Ascending aorta (tissue), 2 donors: ENCODE measurements around the gene GARIN5A. TPM values are rescaled to one million over a fixed set of nuclear protein-coding genes. Genes with fewer than 3 reads are reported as not detected.

Experiments
- DNase-seq, 2 donors: peaks; one replicate each; pipeline ENCODE4 v3.0.0-alpha.2; 2019; ENCODE audit warnings: low spot score in 2 of 2
- H3K27ac ChIP-seq, 2 donors: fragments of 200-600 bp; sonication (generic); one replicate each; pipeline ENCODE4 v1.5.1; 2016 to 2017; ENCODE audit warnings: mild to moderate bottlenecking in 1 of 2
- H3K27me3 ChIP-seq: fragments of 200-600 bp; sonication (generic); one replicate; pipeline ENCODE4 v1.5.1; 2017
- H3K36me3 ChIP-seq, 2 donors: fragments of 200-600 bp; sonication (generic); one replicate each; pipeline ENCODE4 v1.5.1; 2016
- H3K4me1 ChIP-seq, 2 donors: fragments of 200-600 bp; sonication (generic); one replicate each; pipeline ENCODE4 v1.5.1; 2016 to 2017; ENCODE audit warnings: mild to moderate bottlenecking in 1 of 2
- H3K4me3 ChIP-seq, 2 donors: fragments of 200-600 bp; sonication (generic); one replicate each; pipeline ENCODE4 v1.5.1; 2016 to 2017; ENCODE audit warnings: mild to moderate bottlenecking in 1 of 2
- H3K9me3 ChIP-seq, 2 donors: fragments of 200-600 bp; sonication (generic); one replicate each; pipeline ENCODE4 v1.5.1; 2016
- CTCF ChIP-seq, 3 experiments: fragments of 200-600 bp in 2 of 3; fragments of 450-650 bp in 1 of 3; sonication (generic) in 2 of 3; IDR thresholded peaks; one replicate each; pipeline ENCODE4 v1.5.1; 2016 to 2019; ENCODE audit warnings: antibody characterized with exemption in 3 of 3, mild to moderate bottlenecking in 1 of 3, moderate library complexity in 1 of 3
- intact Hi-C: fragments of 100-400 bp; cut with DNase I; formaldehyde crosslinking; loops from one replicate; pipeline ENCODE4 v1.15.1; 2023
- total RNA-seq: library from RNA; depleted of rRNA; stranded (reverse); fragments of >200 nt; gene quantifications from one replicate; pipeline ENCODE4 v1.1.0, GENCODE V29; 2016

GARIN5A gene
- total RNA-seq, 1 donor from 2014 or later, result not detected

DNA sequence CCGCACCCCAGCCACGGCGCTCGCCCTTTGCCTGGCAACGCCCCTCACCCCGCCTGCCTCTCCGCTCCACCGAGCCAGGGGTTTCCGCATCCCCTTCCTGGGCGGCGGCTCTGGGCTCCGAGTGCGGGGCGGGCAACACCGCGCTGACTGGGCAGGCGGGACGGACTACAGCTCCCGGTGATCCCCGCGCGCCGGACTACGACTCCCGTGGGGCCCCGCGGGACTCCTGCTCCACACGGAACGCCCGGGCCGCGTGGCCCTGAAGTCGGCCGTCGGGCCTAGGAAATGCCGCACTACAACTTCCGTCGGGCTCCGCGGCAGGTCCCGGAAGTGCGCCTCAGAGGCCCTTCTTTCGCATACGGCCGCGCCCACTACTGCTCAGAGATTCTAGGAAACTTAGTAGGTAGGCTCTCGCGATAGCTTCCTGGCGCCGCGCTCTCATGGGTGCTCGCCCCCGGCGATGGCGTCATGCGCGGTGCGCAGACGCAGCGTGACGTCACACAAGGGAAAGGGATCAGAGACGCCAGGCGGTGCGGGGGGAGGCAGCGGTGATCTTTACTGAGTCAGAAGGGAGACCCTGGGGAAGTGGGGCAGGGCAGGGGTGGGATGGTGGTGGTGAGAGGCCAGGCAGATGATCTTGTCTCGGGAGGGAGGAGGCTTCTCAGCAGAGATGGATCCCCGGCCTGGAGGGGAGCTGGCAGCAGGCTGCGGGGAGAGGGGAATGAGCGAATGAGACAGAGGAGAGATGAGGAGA, 34.6 kb upstream of the GARIN5A start, which contains the start of gene JOSD2:
JOSD2 (minus strand) TSS at position 123 of the 754 bp plus-strand sequence. CDS start 760 bp downstream, outside the sequence.
- H3K36me3 ChIP-seq, result peaks cover 0 to 1% of the 10 kb centered on the region in 2 donors
- H3K27ac ChIP-seq, result peak within 1 kb of the TSS; percentile 65 to 68
- no peak for TF ChIP-seq CTCF (IDR thresholded peaks at IDR 0.05)
- intact Hi-C loops, result loop anchor here (1.0 to 10.0 kb wide), 9 partner anchors 35 to 854 kb away; partner anchors contain the start of genes CLDND2, CTU1, EMC10 and ETFB
- H3K4me1 ChIP-seq, result peaks cover 6% of the 10 kb centered on the region in 2 donors
- H3K4me3 ChIP-seq, result peak within 1 kb of the TSS; percentile 80 to 92
- H3K27me3 ChIP-seq, result no peaks in the 10 kb centered on the region
- H3K9me3 ChIP-seq, result no peaks in the 10 kb centered on the region
- peak; percentile 97 to 100 for DNase-seq

DNA sequence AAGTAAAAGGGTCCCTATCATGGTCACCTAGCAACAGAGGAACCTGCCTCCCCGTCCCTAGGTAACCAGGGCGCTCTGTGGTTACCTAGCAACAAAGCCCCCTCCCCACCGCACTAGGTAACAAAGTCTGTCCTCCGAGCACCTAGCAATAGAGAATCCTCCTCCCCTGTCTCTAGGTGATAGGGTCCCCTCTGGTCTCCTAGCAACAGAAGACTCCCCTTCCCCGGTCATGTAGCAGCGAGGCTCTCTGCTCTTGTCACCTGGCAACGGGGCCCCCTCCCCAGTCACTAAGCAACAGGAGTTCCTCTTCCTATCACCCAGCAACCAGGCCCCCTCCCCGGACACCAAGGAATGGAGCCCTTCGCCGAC, 34.0 kb upstream of the GARIN5A start:
- Histone ChIP-seq H3K36me3 (peaks cover 0 to 7% of the 10 kb centered on the region in 2 donors), H3K4me1 (peaks cover 6% of the 10 kb centered on the region in 2 donors), H3K9me3 (no peaks in the 10 kb centered on the region), H3K27me3 (no peaks in the 10 kb centered on the region), H3K27ac (peak overlapping the region; percentile 65 to 68), H3K4me3 (peak overlapping the region; percentile 80 to 92)
- DNase-seq, result no peak
- intact Hi-C loops, result loop anchor here (1.0 to 10.0 kb wide), 9 partner anchors 34 to 854 kb away; partner anchors contain the start of genes CLDND2, CTU1, EMC10 and ETFB
- TF ChIP-seq CTCF (IDR thresholded peaks at IDR 0.05), result no peak

GRCh38 chr19:50510121-50510670, 33.5 kb upstream of the GARIN5A start:
- peaks cover 6% of the 10 kb centered on the region in 2 donors for H3K4me1 ChIP-seq
- H3K27me3 ChIP-seq, result no peaks in the 10 kb centered on the region
- TF ChIP-seq CTCF (IDR thresholded peaks at IDR 0.05), result no peak
- intact Hi-C loops, result loop anchor here (2.0 to 10.0 kb wide), 7 partner anchors 78 to 855 kb away; partner anchors contain the start of genes CLDND2, CTU1, ETFB and MYBPC2
- peak overlapping the region; percentile 80 to 92 for H3K4me3 ChIP-seq
- H3K27ac ChIP-seq, result peak overlapping the region in 1 of 2 donors; percentile 65
- no peaks in the 10 kb centered on the region for H3K9me3 ChIP-seq
- DNase-seq, result no peak
- peaks cover 0 to 7% of the 10 kb centered on the region in 2 donors for H3K36me3 ChIP-seq

- H3K4me1 ChIP-seq, result peaks cover 6% of the 10 kb centered on the region in 2 donors
- H3K36me3 ChIP-seq, result peaks cover 0 to 7% of the 10 kb centered on the region in 2 donors
- H3K27ac ChIP-seq, result no peak overlapping the region
- no peak for TF ChIP-seq CTCF (IDR thresholded peaks at IDR 0.05)
- H3K27me3 ChIP-seq, result no peaks in the 10 kb centered on the region
- intact Hi-C loops, result no loop called here
- DNase-seq, result no peak
- H3K9me3 ChIP-seq, result no peaks in the 10 kb centered on the region
- H3K4me3 ChIP-seq, result no peak overlapping the region
Observed at GRCh38 chr19:50509366-50509765, 32.7 kb upstream of the GARIN5A start.

GRCh38 chr19:50508843-50509190, 32.2 kb upstream of the GARIN5A start:
- no peak for TF ChIP-seq CTCF (IDR thresholded peaks at IDR 0.05)
- no peaks in the 10 kb centered on the region for H3K27me3 ChIP-seq
- peaks cover 0 to 7% of the 10 kb centered on the region in 2 donors for H3K36me3 ChIP-seq
- H3K4me1 ChIP-seq, result peaks cover 6% of the 10 kb centered on the region in 2 donors
- intact Hi-C loops, result no loop called here
- no peak overlapping the region for H3K4me3 ChIP-seq
- no peaks in the 10 kb centered on the region for H3K9me3 ChIP-seq
- H3K27ac ChIP-seq, result no peak overlapping the region
- DNase-seq, result no peak
